Activated T-cell treated with anti-CD3 and anti-CD28 coated beads, Interleukin-2, amount 50 U/mL, for 1 hour (primary cell): ENCODE results near the gene ROMO1.

Experiments used
- DNase-seq: peaks from one replicate; pipeline ENCODE4 v3.0.0-alpha.2; 2020

ROMO1 gene

GRCh38 chr20:35699127-35699956 is at the start of gene ROMO1, which contains the start of gene NFS1:
Gene ROMO1 (plus strand): TSS chr20:35699405. CDS start chr20:35699633, 228 bp downstream.
Gene NFS1 (minus strand): TSS chr20:35699352. CDS start chr20:35699288, 64 bp downstream.
- DNase-seq, result peak; percentile 87

DNA sequence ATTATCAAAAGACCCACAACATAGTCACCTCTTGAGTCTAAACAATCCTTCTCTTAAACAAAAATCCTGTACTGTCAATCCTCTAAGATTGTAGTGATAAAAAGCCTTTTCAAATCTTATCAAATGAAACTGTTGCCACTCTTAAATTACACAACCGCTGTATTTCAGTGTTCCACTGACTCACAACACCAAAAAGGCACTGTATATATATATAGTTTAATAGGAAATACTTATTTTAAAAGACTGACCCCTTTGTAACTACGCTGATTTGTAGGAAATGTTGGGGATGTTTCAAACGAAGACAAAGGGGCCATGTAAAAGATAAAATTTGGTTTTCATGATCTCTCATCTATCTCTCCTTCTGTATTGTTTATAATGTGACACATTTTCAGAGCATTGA is 48.6 kb upstream of the ROMO1 start:
- DNase-seq, result no peak

DNA sequence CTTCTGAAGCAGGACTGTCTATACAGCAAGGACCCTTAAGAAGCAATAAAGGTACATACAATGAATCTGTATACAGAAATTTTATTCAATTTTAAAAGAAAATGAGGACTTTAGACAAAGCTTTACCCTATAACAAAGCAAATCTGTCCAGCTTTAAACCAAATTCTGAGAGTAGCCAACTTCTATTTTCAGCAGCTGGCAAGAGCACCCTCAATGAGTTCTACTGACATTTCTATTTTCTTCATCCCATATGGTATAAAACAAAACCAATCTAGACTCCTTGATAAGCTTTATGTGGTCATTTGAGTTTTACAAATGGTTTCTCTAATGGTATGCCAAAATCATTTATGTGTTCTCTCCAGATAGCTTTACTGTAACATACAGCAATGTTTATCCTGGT is 47.2 kb upstream of the ROMO1 start:
- no peak for DNase-seq

- DNase-seq, result no peak
Measured at GRCh38 chr20:35652641-35653429, 46.4 kb upstream of the ROMO1 start.

GRCh38 chr20:35653430-35653734 is 45.8 kb upstream of the ROMO1 start:
- no peak for DNase-seq

GRCh38 chr20:35653893-35654292 is 45.3 kb upstream of the ROMO1 start:
- no peak for DNase-seq

GRCh38 chr20:35654415-35654814 is 44.8 kb upstream of the ROMO1 start:
- DNase-seq, result no peak

- DNase-seq, result no peak
Measured at GRCh38 chr20:35657271-35657670, 41.9 kb upstream of the ROMO1 start.

DNA sequence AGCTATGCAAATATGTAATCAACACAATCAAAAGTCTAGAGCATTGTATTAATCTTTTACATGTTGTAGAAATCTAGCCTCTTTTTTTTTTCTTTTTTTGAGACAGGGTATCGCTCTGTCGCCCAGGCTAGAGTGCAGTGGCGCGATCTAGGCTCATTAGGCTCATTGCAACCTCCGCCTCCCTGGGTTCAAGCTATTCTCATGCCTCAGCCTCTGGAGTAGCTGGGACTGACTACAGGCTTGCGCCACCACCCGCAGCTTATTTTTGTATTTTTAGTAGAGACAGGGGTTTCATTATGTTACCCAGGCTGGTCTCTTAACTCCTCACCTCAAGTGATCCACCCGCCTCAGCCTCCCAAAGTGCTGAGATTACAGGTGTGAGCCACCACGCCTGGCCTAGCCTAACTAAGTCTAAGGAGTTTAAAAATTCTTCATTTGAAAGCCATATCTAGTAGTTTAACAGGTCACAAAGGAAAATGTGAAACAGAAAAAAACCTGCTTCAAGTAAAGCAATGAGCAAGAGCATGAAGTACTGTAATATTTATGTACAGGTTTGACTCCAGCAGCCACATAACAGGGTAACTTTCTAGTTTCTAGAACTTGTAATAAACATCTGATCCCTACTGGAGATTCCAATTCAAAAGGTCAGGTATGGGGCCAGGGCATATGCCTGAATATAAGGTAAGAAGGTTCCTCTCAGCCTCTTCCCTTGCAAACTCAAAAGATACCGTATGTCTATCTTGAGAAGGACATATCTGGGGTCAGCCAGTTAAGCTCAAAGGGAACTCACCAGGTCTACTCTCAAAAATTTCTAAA is 38.9 kb upstream of the ROMO1 start:
- no peak for DNase-seq

DNA sequence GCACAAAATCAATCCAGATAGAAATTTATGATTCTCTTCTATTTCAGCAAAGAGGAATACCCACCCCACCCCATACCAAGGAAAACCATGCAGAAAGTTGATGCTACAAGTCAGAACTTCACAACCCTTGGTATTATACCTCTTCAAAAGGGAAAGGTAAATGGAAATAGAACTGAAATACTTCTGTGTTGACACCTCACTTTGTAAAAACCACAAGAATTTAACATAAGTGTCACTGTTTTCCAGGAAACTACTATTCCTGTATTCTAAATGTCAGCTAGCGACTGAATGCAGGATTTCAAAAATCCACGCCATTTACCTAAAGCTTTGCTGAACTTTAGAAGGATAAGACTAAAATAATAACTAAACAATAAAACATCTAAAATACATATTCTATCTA is 38.2 kb upstream of the ROMO1 start:
- DNase-seq, result no peak

- no peak for DNase-seq
Measured at GRCh38 chr20:35661908-35662307, 37.3 kb upstream of the ROMO1 start.

DNA sequence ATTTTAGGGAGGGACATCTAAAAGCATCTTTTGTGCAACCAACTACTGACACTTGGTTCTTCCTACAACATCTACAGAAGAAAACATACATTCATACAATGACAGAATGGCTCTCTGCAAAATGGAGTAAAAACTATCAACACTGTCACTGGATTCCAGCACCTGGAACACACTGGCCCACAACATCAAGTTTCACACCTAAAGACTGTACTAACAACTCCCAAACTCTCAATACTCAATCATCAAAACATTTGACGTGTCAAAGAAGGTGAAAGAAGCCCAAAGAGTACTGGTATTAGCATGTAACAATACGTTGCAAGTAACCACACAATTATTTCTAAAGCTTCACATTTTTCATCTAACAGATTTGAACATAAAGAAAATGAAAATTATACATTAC is 36.7 kb upstream of the ROMO1 start:
- DNase-seq, result no peak

GRCh38 chr20:35663516-35664465 is 35.4 kb upstream of the ROMO1 start:
- DNase-seq, result peak; percentile 68

- peak; percentile 94 for DNase-seq
Measured at GRCh38 chr20:35664466-35665206, 34.6 kb upstream of the ROMO1 start, which contains the start of the genes CPNE1 and RBM12. Gene CPNE1 (minus strand): TSS chr20:35664900. CDS start chr20:35632923, 31,977 bp downstream. Gene RBM12 (minus strand): TSS chr20:35664900. CDS start chr20:35655322, 9,578 bp downstream.

DNA sequence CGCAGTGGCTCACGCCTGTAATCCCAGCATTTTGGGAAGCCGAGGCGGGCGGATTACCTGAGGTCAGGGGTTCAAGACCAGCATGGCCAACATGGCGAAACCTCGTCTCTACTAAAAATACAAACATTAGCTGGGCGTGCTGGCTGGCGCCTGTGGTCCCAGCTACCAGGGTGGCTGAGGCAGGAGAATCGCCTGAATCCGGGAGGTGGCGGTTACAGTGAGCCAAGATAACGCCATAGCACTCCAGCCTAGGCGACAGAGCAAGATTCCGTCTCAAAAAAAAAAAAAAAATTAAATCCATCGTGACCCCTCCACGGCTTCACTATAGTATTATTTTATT is 33.3 kb upstream of the ROMO1 start:
- no peak for DNase-seq

DNA sequence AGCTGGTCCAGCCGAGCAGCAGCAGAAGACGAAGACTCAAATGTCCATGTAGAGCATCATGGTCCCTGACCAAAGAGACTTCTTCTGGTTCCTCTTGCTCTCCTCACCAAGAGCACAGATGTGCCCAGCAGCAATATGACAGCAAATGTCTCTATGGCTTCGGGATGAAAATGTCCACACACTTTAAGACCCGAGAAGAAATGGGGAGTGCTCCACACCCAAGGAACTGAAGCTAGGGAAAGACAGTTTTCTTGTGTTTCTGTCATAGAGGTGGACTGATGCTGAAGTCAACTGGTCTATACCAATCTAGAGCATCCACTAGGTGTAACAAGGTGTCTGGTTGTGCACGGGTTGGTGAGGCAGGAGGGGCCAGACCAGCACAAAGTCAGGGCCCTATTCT is 30.0 kb upstream of the ROMO1 start:
- DNase-seq, result no peak

GRCh38 chr20:35669681-35670080 is 29.5 kb upstream of the ROMO1 start:
- no peak for DNase-seq

- no peak for DNase-seq
Measured at GRCh38 chr20:35673884-35674283, 25.3 kb upstream of the ROMO1 start.

GRCh38 chr20:35674921-35675320 is 24.3 kb upstream of the ROMO1 start:
- DNase-seq, result no peak

DNA sequence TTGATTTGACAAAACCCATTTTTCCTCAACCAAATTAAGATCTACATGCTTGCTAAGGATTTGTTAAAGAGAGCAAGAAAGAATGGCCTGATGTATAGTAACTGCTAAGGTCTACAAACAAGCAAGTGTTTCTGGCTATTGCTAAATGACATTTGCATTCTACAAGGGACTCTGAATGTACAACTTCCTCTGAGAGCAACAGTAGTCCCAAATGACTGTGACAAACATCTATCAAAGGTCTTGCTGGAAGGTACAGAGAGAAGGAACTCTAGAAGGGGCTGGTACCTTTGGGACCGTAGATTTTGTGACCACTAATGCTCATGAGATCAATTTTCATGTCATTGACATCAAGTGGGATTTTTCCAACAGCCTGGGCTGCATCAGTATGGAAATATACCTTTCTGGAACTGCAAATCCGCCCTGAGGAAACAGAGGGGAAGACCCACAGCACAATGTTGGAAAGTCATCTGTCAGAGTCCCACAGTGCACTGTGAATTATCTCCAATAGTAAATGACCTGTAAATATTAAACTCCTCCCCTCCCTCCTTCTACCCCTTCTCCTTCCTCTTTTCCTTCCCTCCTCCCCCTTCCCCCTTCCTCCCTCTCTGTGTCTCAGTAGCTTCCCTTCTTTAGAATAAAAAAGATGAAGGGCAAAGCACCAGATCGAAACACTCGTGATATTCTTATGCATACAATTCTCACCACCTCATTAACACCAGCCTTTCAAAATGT is 18.6 kb upstream of the ROMO1 start:
- DNase-seq, result no peak

GRCh38 chr20:35681960-35682359 is 17.2 kb upstream of the ROMO1 start:
- no peak for DNase-seq
